PC-9 (cell line): ENCODE data around the gene MFAP1.

Experiments used
- CTCF ChIP-seq: fragments of 200-600 bp; sonication (generic); conservative IDR thresholded peaks from 2 replicates; pipeline ENCODE4 v1.6.1; 2017; ENCODE audit warnings: mixed run types, antibody characterized with exemption, mild to moderate bottlenecking, moderate library complexity
- EZH2 ChIP-seq: fragments of 200-600 bp; sonication (generic); IDR thresholded peaks from 2 replicates; pipeline ENCODE4 v1.8.0; 2017; ENCODE audit warnings: antibody characterized with exemption, low read depth

DNA sequence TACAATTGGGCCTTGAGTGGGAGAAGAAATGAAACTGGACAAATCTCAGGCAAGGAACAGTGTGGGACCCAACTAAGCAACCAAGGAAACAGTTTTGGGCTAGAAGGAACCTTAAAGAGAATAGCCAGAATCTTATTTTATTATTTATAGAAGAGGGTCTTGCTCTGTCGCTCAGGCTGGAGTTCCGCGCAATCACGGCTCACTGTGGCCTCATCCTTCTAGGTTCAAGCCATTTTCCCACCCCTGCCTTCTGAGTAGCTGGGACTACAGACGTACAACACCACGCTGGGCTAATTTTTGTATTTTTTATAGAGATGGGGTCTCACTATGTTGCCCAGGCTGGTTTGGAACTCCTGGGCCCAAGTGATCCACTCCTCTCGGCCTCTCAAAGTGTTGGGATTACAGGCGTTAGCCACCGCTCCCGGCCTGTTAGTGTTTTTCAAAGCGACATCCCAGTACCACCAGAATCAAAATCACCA is 1.6 kb upstream of the MFAP1 start:
- TF ChIP-seq CTCF (no peak), EZH2 (no peak)
